NCI-H128 (cell line): ENCODE data around the gene CBX7.

Experiments used
- DNase-seq: peaks from one replicate; lab custom pipeline; 2025; ENCODE audit not compliant: unreplicated experiment; lab: John Stamatoyannopoulos, UW

CBX7 gene

GRCh38 chr22:39128508-39128907 lies 24.0 kb downstream of the CBX7 start:
- no peak for DNase-seq

GRCh38 chr22:39125622-39126021 lies 26.9 kb downstream of the CBX7 start:
- DNase-seq: no peak

- no peak for DNase-seq
Observed at GRCh38 chr22:39123751-39124581, 28.5 kb downstream of the CBX7 start.

- no peak for DNase-seq
Observed at GRCh38 chr22:39122772-39123470, 29.6 kb downstream of the CBX7 start.

DNA sequence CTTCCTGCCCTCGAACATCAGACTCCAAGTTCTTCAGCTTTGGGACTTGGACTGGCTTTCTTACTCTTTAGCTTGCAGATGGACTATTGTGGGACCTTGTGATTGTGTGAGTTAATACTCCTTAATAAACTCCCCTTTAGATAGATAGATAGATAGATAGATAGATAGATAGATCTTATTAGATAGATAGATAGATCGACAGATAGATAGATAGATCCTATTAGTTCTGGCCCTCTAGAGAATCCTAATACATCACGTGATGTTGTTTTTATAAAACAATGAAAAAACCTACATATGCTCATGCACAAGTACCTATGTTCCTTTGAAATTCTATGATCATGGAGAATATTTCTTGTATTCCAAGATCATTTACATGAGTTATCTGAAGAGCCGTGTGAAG lies 31.5 kb downstream of the CBX7 start:
- DNase-seq: no peak

DNA sequence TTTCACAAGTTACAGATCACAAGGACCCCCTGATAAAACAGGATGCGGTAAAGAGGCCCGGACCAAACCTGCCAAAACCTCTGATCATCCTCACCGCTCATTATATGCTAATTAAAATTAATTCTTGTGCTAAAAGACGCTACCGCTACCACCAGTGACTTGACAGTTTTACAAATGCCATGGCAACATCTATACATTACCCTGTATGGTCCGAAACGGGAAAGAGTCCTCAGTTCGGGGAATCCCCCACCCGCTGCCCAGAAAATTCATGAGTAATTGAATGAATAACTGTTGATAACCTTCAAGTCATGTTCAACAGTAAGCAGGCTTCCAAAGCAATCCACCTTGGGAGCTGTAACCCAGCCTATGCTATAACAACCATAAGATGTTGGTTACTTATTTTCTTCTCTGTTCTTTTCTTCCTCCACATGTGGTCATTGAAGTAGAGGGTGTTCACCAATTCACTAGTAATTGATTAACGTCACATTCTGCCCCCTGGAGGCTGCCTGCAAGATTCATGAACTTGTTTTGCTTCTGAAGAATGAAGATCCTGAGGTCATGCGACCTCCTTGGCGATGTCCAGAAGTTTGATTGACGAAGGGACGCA lies 34.8 kb downstream of the CBX7 start:
- no peak for DNase-seq

GRCh38 chr22:39115977-39116621 lies 36.4 kb downstream of the CBX7 start:
- no peak for DNase-seq

- DNase-seq: no peak
Observed at GRCh38 chr22:39115570-39115969, 36.9 kb downstream of the CBX7 start.

DNA sequence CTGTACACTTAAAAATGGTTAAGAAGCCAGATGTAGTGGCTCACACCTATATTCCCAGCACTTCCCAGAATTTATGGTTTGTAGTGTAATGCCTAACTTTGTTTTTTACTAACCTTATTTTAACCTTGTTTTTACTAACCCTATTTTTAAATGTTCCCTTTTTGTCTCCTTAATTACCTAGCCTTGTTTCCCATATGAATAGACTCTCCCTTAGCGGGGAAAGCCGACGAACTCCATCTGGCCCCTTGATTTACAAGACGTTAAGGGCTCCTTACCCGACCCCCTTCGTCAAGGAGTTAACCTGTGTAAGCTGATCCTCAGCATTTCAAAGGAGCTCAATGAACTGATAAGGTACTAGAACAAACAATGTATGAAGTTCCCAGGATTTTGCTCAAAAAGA lies 38.4 kb downstream of the CBX7 start:
- no peak for DNase-seq

DNA sequence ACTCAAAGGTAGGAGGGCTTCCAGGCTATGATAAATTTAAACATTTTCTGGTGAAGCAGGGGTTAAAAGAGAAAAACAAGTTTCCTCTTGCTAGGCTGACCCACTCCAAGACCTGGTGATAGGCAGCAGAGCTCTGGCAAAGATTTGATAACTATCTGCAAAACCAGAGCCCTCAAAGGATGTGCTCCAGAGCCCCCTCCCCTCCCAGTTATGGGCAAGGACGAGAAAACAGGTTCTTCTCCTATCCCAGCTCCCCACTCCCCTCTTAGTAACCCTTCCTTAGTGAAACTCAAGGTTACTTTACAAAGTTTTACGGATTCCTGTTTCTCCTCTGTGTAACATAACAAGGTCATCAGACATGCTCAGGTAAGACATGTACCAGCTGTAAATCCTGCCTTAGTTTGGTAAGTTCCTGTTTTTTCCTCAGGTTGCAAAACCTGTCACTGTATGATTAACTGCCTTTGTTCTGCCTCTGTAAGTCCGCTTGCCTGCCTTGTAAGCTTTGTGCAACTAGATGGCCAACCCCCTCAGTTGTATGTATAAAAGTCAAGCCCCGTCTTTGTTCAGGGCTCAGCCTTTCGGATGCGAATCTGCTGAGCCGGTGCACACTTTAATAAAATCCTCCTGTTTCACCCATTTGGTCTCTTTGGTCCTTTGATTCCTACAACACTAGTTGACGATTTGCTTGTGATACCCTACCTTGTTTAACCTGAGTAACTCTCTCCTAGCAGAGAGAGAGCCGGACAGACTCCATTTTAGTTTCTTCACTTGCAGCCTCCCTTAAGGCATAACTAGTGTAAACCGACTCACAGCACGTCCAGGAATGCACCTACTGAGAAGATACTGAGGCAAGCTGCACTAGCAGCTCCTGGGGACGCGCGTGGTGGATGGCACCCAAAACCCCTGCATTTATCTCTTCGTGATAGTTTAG lies 41.6 kb downstream of the CBX7 start:
- DNase-seq: no peak

DNA sequence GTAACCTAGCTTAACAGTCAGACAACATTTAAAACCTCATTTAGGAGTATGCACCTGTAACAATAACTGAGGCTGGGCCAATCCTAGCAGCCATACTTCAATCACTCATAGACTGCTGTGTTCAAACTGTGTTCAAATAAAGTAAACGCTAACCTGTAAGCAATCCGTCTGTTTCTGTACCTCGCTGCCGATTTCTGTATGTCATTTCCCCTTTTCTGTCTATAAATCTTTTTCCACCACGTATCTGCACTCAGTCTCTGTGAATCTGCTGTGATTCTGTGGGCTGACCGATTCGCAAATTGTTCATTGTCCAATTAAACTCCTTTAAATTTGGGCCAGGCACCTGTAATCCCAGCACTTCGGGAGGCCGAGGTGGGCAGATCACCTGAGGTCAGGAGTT lies 43.1 kb downstream of the CBX7 start:
- no peak for DNase-seq

GRCh38 chr22:39108487-39108886 lies 44.0 kb downstream of the CBX7 start:
- no peak for DNase-seq

GRCh38 chr22:39106326-39106725 lies 46.2 kb downstream of the CBX7 start:
- no peak for DNase-seq

DNA sequence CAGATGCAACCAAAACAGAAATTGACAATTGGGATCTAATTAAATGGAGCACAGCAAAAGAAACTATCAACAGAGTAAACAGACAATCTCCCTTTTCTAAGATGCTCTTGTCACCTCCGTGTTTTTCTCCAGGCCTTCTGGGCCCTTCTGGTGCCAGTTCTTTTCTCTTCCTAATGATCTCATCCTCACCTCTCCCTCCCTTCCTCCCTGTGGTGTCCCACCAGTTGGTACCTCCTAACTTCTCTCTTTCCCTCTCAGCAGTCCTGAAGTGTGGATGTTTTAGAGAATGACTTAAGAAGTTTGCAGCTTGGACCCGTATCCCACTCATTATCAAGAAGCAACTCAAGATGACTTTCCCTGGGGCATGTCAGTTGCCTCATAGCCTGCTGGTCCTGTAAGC lies 49.0 kb downstream of the CBX7 start:
- no peak for DNase-seq

DNA sequence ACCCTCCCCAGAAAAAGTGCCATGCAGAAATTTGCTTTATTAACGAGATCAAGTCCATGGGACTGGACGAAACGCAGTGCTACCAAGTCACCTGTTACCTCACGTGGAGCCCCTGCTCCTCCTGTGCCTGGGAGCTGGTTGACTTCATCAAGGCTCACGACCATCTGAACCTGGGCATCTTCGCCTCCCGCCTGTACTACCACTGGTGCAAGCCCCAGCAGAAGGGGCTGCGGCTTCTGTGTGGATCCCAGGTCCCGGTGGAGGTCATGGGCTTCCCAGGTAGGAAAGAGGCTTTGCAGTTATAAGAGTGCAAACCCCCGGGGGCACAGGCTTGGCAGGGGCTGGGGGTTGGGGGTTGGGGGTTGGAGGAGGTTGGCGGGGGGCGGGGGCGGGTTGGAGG lies 51.3 kb downstream of the CBX7 start:
- DNase-seq: no peak

- DNase-seq: no peak
Observed at GRCh38 chr22:39098576-39098975, 53.9 kb downstream of the CBX7 start.

- DNase-seq: no peak
Observed at GRCh38 chr22:39098026-39098425, 54.5 kb downstream of the CBX7 start.

DNA sequence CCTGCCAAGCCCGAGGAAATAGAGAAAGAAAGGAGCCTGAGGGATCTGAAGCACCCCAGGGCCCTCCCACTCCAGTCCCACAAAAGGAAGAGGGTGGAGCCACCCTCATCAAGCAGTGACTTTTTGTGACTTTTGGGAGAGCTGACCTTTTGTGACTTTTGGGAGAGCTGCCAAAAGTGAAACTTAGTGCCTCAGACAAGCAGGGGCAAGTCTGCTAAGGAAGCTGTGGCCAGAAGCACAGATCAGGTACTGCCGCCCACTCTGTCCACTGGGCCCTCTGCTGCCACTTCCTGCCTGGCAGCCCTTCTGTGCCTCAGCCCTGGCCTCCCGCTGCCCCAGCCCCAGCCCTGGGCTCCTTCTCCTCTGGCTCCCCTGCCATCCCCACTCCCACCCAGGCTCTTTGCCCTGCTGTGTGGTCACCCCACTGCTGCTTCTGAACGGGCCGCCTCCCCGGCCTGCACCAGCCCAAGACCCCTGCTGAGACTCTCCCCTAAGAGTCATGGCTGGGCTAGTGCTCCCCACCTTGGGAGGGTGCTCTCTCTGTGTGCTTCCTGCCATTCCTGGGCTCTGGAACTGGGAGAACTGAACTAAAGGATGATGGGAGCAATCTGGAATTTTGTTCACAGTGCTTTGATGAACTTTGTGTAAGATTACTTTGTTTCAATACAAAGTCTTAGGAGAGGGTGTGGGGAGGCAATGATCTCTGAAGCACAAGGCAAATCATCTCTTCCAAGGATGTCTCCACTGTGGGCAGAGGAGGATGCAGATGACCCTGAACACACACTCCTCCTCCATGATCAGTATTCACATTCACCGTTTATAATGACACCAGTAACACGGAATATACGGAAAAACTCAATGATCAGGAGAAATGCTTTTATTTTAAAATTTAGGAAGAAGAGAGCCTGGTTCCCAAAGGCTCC lies 55.1 kb downstream of the CBX7 start, which contains the start of gene APOBEC3H:
TSS of gene APOBEC3H (plus strand) at position 147 of the 923 bp plus-strand sequence. CDS start 3,035 bp downstream, outside the sequence.
- DNase-seq: no peak

DNA sequence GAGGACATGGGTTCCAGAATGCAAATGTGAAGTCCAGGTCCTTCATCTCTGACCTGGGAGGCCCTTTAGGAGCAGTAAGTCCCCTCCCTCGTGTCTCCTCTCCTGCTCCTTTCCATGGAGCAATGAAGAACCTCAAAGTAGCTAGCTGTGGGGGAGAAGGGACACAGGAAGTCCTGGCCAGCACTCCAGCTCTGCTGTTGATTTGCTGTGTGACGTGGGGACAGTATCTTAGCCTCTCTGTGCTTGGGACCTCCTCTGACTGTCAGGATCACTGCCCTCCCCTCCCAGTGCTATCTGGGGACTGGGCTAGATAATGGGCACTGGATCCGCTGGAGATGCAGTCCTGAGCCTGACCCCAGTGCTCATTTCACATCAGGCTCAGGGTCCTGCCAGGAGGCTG lies 56.5 kb downstream of the CBX7 start:
- no peak for DNase-seq
